ENCODE data around the gene B3GNT4.

DNA sequence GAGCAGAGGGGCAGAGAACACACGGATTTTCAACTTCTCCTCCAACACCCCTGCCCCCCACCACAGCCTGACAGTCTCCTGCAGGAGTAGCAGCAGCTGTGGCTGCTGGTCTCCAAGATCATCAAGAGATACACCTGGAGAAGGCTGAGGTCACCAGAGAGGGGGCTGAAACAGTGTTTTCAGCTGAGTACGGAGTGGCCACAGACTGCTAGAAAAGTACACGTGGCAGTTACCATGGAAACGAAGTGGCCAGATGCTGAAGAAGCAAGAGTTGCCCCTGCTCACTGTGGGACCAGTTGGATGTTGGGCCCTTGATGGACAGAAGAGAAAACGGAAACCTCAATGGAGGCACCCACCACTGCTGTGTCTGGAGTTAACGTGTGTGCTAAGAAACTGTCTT is 27.3 kb downstream of the B3GNT4 start:
- TF ChIP-seq, protein P1, sequence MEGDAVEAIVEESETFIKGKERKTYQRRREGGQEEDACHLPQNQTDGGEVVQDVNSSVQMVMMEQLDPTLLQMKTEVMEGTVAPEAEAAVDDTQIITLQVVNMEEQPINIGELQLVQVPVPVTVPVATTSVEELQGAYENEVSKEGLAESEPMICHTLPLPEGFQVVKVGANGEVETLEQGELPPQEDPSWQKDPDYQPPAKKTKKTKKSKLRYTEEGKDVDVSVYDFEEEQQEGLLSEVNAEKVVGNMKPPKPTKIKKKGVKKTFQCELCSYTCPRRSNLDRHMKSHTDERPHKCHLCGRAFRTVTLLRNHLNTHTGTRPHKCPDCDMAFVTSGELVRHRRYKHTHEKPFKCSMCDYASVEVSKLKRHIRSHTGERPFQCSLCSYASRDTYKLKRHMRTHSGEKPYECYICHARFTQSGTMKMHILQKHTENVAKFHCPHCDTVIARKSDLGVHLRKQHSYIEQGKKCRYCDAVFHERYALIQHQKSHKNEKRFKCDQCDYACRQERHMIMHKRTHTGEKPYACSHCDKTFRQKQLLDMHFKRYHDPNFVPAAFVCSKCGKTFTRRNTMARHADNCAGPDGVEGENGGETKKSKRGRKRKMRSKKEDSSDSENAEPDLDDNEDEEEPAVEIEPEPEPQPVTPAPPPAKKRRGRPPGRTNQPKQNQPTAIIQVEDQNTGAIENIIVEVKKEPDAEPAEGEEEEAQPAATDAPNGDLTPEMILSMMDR (IDR thresholded peaks at IDR 0.05; ENCODE audit: low read depth, low read length, poor library complexity, severe bottlenecking) = no peak
- no peak for TF ChIP-seq EZH2phosphoT487 (IDR thresholded peaks at IDR 0.05; ENCODE audit: borderline replicate concordance, low read length)
